HG02763 (cell line): Measurements from ENCODE around the gene TBC1D14.

Experiments used
- ATAC-seq: cut with Tn5 transposase; IDR thresholded peaks from one replicate; pipeline ENCODE4 v1.9.1; 2021; ENCODE audit warnings: mild to moderate bottlenecking, moderate library complexity; ENCODE audit not compliant: unreplicated experiment

TBC1D14 gene

GRCh38 chr4:6926681-6927478, 17.3 kb downstream of the TBC1D14 start:
- ATAC-seq, result no peak

DNA sequence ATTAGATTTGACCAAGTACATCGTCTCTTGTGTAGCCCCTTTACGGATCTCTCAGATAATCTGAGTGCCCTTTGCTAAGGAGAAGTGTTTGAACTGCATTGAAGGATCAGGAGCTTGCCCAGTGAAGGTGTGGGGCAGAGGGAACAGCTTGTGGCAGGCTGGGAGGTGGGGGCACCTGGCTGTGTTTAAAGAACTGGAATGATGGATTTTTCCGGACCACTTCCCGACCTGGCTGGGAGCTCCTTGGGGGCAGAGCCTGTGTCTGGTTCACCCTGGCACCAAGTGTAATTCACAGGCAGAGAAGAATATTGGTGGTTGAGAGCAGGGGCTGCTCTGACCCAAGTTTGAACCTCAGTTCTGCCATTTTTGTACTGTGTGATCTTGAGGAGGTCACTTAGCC, 18.5 kb downstream of the TBC1D14 start:
- no peak for ATAC-seq

- no peak for ATAC-seq
Observed at GRCh38 chr4:6929339-6929811, 19.7 kb downstream of the TBC1D14 start.

- no peak for ATAC-seq
Observed at GRCh38 chr4:6929812-6930464, 20.3 kb downstream of the TBC1D14 start.

DNA sequence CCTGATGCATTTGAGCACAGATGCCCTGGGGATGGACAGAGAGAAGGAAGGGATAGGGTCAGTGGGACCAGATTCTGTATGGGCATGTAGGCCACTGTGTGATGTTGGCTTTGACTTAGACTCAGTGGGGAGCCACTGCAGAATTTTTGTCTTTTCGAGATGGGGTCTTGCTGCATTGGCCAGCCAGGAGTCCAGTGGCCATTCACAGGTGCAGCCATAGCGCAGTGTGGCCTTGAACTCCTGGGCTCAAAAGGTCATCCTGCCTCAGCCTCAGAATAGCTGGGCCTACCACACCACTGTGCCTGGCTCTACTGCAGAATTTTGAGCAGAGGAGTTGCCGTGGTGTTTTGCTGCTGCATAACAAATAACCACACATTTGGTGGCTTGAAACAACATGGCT, 22.8 kb downstream of the TBC1D14 start:
- ATAC-seq, result no peak

GRCh38 chr4:6932918-6933317, 23.3 kb downstream of the TBC1D14 start:
- no peak for ATAC-seq

DNA sequence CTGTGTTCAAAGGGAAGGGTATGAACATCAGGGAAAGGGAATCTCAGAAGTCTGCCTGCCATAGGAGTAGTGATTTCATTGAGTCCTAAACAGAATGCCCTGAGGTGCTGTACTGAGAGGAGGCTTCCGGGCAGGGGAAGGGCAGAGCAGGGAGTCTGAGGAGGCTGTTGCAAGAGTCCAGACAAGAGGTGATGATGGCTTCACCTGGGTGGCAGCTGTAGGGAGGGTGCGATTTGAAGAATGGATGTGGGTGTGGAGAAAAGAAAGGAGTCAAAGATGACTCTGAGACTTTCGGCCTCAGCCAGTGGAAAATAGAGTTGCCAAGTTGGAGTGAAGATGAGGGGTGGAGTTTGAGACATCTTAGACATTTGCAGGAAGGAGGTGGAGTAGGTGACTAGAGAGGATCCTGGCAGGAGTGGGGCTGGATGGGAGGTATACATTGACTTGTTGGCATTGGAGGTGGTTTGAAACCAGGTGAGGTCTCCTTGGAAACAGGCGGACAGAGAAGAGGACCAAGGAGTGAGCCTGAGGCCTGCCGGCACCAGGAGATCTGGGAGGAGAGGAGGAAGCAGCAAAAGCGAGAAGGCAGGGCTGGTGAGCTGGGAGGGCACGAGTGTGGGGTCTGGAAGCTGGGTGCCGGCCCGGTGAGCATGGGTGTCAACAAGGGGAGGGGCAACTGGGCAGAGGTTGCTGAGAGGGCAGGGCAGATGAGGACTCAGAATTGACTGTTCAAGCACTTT, 24.2 kb downstream of the TBC1D14 start:
- ATAC-seq, result no peak

GRCh38 chr4:6935965-6936364, 26.3 kb downstream of the TBC1D14 start:
- no peak for ATAC-seq

GRCh38 chr4:6937201-6937600, 27.6 kb downstream of the TBC1D14 start:
- no peak for ATAC-seq

DNA sequence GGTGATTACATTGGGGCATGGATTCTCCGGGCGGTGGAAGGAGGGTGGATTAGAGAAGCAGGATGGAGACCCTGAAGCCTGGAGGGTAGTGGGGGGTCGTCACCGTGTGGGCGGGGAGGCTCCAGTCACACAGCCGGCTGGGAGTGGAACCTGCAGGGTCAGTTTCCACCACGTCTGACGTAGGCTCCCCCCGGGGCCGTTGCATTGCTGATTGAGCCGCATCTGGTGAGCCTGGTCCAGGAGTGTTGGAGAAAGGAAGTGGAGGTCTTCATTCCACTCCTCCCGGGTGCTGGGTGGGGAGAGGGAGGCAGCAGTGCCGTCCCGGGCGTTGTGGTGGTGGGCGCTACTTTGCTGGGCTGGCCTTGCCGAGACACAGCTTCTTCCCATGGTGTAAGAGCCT, 28.1 kb downstream of the TBC1D14 start:
- ATAC-seq, result no peak

DNA sequence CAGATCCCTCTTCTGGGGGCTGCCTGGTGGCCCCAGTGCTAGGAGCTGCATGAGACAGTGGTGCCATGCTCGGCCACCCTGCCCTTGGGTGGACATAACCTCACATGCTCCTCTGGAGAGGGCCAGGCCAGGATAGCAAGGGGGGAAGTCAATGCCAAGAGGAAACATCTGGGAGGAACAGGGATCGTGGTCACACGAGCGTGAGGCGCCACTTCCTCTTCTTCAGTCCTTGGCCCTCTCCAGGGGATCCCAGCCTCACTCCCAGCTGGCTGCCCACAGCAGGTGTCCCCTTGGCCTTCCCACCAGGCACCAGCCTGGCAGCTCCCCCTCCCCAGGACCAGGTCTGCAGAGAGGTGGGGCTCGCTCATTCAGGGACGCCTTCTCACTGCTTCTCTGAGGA, 28.6 kb downstream of the TBC1D14 start:
- no peak for ATAC-seq

DNA sequence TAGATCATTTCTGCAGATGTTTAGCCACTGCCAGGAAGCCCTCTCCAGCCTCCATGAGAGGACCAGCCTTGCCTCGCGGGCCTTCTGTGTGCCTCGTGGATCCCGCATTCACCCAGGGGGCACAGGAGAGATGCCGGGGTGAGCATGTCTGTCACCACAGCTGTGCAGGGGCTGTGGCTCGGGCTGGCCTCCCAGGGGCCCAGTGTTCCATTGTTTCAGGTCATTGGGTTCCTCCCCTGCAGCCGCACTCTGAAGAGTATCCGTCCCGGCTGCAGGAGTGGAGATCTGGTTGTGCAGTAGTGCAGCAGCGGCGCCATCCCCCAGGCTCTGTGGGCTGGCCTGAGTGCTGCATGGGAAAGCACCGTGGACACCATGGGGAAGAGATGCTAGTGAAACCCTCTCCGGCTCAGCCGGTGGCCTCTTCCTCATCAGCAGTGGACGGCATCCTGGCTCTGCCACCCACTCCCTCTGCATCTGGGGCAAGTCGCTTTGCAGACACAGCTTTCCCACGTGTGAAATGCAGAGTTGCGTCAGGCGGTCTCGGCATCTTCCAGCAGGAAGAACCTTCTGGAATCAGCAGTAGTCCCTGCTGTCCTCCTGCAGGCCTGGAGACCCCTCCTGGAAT, 29.1 kb downstream of the TBC1D14 start:
- no peak for ATAC-seq

GRCh38 chr4:6939761-6940743, 30.4 kb downstream of the TBC1D14 start:
- no peak for ATAC-seq

GRCh38 chr4:6940744-6941137, 31.1 kb downstream of the TBC1D14 start:
- no peak for ATAC-seq

DNA sequence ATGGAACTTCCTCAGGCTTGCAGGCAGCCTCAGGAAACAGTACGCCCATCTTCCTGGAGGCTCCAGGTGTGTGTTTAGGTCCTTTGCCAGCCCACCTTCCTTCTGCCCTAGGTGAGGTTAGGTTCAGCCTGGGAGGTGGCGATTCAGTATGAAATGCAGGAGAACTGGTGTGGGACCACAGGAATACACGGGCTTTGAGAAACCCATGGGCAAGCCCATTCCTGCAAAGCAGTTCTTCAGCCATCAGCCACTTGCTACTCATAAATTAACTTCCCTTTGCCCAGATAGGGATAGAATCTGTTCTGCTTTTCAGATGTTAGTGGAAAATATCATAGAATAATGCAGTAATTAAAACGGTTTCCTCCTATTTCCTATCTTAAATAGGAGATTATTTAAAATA, 32.2 kb downstream of the TBC1D14 start:
- peak; percentile 13 for ATAC-seq

DNA sequence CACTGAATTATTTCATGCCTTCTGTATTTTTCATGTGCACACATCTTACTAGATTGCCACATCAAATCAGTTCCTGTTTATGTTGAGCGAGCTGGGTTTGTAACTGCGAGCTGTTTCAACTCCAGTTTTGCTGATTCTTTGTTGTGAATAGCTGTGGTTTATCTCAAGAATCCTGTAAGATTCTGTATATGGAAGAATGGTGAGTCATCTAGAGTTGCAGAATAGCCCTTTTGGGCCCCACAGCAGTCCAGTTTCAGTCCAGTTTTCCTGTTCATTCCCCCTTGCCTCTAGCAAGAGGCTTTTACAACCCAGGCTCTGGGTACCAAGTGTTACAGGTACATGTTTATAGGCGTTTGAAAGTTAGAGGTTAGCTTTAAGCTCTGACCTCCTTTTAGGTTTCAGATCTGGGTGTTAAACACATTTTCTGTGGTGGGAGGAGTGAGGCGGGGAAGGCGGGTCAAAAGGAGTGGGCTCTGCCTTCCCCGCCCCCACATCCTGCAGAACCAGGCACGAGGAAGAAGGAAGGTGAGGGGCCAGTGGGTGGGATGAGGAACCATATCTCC, 32.7 kb downstream of the TBC1D14 start:
- peak; percentile 60 for ATAC-seq

DNA sequence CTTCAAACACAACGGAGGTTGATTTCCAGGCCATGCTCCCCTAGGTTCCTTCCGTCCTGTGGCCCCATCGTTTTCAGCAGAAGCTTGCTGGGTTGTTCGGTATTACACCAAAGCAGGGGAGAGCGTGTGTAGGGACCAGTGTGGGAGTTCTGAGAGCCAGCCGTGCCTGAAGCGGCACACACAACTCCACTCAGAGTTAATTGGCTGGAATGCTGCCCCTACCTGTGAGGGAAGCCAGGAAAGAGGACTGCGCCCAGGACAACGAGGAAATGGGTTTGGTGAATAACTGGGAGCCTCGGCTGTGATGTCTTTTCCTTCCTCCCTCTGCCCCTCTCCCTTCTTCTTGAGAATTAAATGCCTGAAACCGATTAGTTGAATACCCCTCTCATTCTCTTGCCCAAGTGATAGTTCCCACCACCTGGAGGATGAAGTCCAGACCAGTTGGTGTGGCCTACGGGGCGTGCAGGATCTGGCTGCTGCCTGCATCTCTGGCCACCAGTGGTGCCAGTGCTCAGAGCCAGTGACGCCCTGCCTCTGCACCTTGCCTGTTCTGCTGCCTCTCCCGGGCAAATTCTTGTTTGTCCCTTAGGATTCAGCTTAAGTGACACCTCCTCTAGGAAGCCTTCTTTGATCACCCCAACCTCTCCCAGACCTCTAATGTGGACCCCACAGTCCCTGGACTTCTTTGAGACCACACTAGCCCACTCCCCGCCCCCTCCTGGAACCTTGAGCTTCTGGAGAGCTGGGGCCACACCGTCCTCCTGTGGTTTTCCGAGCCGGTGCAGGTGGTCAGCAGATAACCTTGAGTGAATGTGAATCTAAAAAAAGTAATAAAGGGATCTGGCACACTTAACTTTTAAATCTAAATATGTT, 33.6 kb downstream of the TBC1D14 start:
- ATAC-seq, result no peak

- ATAC-seq, result no peak
Observed at GRCh38 chr4:6943885-6944225, 34.2 kb downstream of the TBC1D14 start.
